Measurements from ENCODE around the gene GBX1.

GRCh38 chr7:151191544-151191943, 24.1 kb upstream of the GBX1 start:
- TF ChIP-seq CTCF (IDR thresholded peaks at IDR 0.05; ENCODE audit: low read depth, low read length, poor library complexity, severe bottlenecking) (no peak), EZH2phosphoT487 (IDR thresholded peaks at IDR 0.05; ENCODE audit: borderline replicate concordance, low read length) (no peak)

Data from DOHH2 (cell line).